Endothelial cell of umbilical vein (primary cell): ENCODE measurements around the gene KIZ. TPM values are rescaled to one million over a fixed set of nuclear protein-coding genes. Genes with fewer than 3 reads are reported as not detected.

Source experiments
- BruUV-seq: library from RNA; stranded (reverse); fragments of 400-500 nt; replicated peaks from 2 replicates; lab custom pipeline; 2021; lab: Mats Ljungman, UMichigan
- CTCF ChIA-PET: fragments of 300-600, 350-600 bp; sonication (Branson Sonifier 250); formaldehyde crosslinking; loops from one replicate; lab custom pipeline; 2021; ENCODE audit warnings: antibody characterized with exemption, inconsistent platforms; lab: Charles Lee
- POLR2A ChIA-PET: fragments of 300-600, 350-600 bp; sonication (Branson Sonifier 250); formaldehyde crosslinking; loops from one replicate; lab custom pipeline; 2021; ENCODE audit warnings: antibody characterized with exemption, inconsistent platforms; lab: Charles Lee
- DNase-seq: peaks from one replicate; pipeline ENCODE4 v3.0.0-alpha.2; 2011; ENCODE audit warnings: low read depth, low spot score
- FAIRE-seq: peaks from 2 replicates; lab custom pipeline; 2011; peaks lifted over from hg19 to GRCh38; lab: Jason Lieb, UNC
- H2AFZ ChIP-seq: 2 replicates; pipeline ENCODE4 v1.6.0; 2012; ENCODE audit warnings: low read depth, low read length, control low read depth, inconsistent platforms
- H3K27ac ChIP-seq: 2 replicates; pipeline ENCODE4 v1.5.1; 2011; ENCODE audit warnings: low read depth, mild to moderate bottlenecking, control low read depth, low read length, moderate library complexity; ENCODE audit not compliant: insufficient read depth
- H3K27me3 ChIP-seq, 2 experiments: 2 replicates each; pipeline versions ENCODE4 v1.6.0 to v1.6.1; 2011; ENCODE audit warnings: low read length in 2 of 2, mixed read lengths in 1 of 2; ENCODE audit not compliant: control insufficient read depth in 2 of 2, insufficient read depth in 2 of 2
- H3K36me3 ChIP-seq, 2 experiments: 2 replicates in 1 of 2; 3 replicates in 1 of 2; pipeline ENCODE4 v1.5.1; 2011; ENCODE audit warnings: low read length in 2 of 2, mild to moderate bottlenecking in 1 of 2, moderate library complexity in 1 of 2; ENCODE audit not compliant: control insufficient read depth in 2 of 2, insufficient read depth in 2 of 2; ENCODE audit errors: extremely low read depth in 1 of 2
- H3K4me1 ChIP-seq: 3 replicates; pipeline ENCODE4 v1.5.1; 2011; ENCODE audit warnings: mild to moderate bottlenecking, low read length; ENCODE audit not compliant: control insufficient read depth, insufficient read depth; ENCODE audit errors: extremely low read depth
- H3K4me2 ChIP-seq: 2 replicates; pipeline ENCODE4 v1.6.1; 2011; ENCODE audit warnings: low read length, control low read depth, mixed read lengths; ENCODE audit not compliant: insufficient read depth
- H3K4me3 ChIP-seq, 3 experiments: fragments of 200-600 bp in 1 of 3; sonication (generic), shearing (Covaris generic) in 1 of 3; replicated peaks in 1 of 3; 2 replicates each; pipeline ENCODE4 v1.5.1; 2011 to 2016; ENCODE audit warnings: control low read depth in 3 of 3, low read length in 3 of 3, mild to moderate bottlenecking in 2 of 3, inconsistent platforms in 1 of 3, low read depth in 1 of 3, moderate library complexity in 1 of 3; ENCODE audit not compliant: insufficient read depth in 1 of 3
- H3K79me2 ChIP-seq: 2 replicates; pipeline ENCODE4 v1.6.0; 2012; ENCODE audit warnings: low read length, inconsistent platforms; ENCODE audit not compliant: control insufficient read depth, insufficient read depth
- H3K9ac ChIP-seq: replicated peaks from 2 replicates; pipeline ENCODE3; 2011; ENCODE audit warnings: low read length, control low read depth; ENCODE audit not compliant: insufficient read depth; ENCODE audit errors: extremely low read depth
- H3K9me1 ChIP-seq: replicated peaks from 3 replicates; pipeline ENCODE4 v1.6.0; 2011; ENCODE audit warnings: mild to moderate bottlenecking, low read length; ENCODE audit not compliant: control insufficient read depth, insufficient read depth; ENCODE audit errors: extremely low read depth
- H3K9me3 ChIP-seq: replicated peaks from 2 replicates; pipeline ENCODE4 v1.5.1; 2012; ENCODE audit warnings: low read length, inconsistent platforms; ENCODE audit not compliant: control insufficient read depth, insufficient read depth
- H4K20me1 ChIP-seq: replicated peaks from 2 replicates; pipeline ENCODE3; 2011; ENCODE audit warnings: mild to moderate bottlenecking, low read length; ENCODE audit not compliant: control insufficient read depth, insufficient read depth; ENCODE audit errors: extremely low read depth
- EZH2 ChIP-seq: IDR thresholded peaks from 2 replicates; pipeline ENCODE4 v1.6.1; 2012; ENCODE audit warnings: borderline replicate concordance, low read depth, mild to moderate bottlenecking, moderate library complexity, low read length, inconsistent platforms; ENCODE audit not compliant: severe bottlenecking
- FOS ChIP-seq: IDR thresholded peaks from 2 replicates; pipeline ENCODE4 v1.6.1; 2011; ENCODE audit warnings: mild to moderate bottlenecking, low read length, moderate library complexity, borderline replicate concordance; ENCODE audit not compliant: insufficient read depth
- GATA2 ChIP-seq: IDR thresholded peaks from 2 replicates; pipeline ENCODE4 v1.7.0; 2011; ENCODE audit warnings: low read depth, mild to moderate bottlenecking, moderate library complexity, mixed read lengths, low read length; ENCODE audit not compliant: insufficient read length, insufficient read depth
- JUN ChIP-seq: IDR thresholded peaks from 2 replicates; pipeline ENCODE4 v1.6.1; 2011; ENCODE audit warnings: borderline replicate concordance, low read depth; ENCODE audit not compliant: insufficient read length, insufficient read depth
- MYC ChIP-seq: IDR thresholded peaks from one replicate; pipeline ENCODE4 v1.6.1; 2011; ENCODE audit warnings: mild to moderate bottlenecking, low read depth, low read length
- POLR2A ChIP-seq: IDR thresholded peaks from 2 replicates; pipeline ENCODE4 v1.6.1; 2012; ENCODE audit warnings: low read depth, mild to moderate bottlenecking, control low read depth, low read length
- POLR2AphosphoS5 ChIP-seq: IDR thresholded peaks from 2 replicates; pipeline ENCODE4 v1.6.1; 2012; ENCODE audit warnings: low read depth, mild to moderate bottlenecking, control low read depth, low read length, moderate library complexity; ENCODE audit not compliant: insufficient read depth
- dilution Hi-C: fragments of 300-500 bp; cut with MboI; formaldehyde crosslinking; loops from one replicate; pipeline ENCODE4 v1.15.0; 2019; ENCODE audit warnings: low sequenced_read_pairs; ENCODE audit not compliant: extremely low pct_ligation_motif_present
- intact Hi-C: fragments of 100-400 bp; cut with micrococcal nuclease; formaldehyde crosslinking; loops from one replicate; pipeline ENCODE4 v1.10.0; 2022
- polyA plus RNA-seq, 4 experiments: library from polyadenylated mRNA; depleted of rRNA in 3 of 4; stranded (reverse) in 3 of 4; unstranded in 1 of 4; fragments of >200 nt; gene quantifications; 2 replicates each; pipeline versions ENCODE4 v1.2.1 to v1.2.3, GENCODE V29; 2011 to 2012; ENCODE audit warnings: missing spikeins in 1 of 4
- total RNA-seq: library from RNA; stranded (reverse); gene quantifications from 2 replicates; pipeline ENCODE4 v1.2.3, GENCODE V29; 2021
- TF ChIP-seq, protein P1 (sequence below), 2 donors: IDR thresholded peaks; 1 replicate in 1 of 2; 2 replicates in 1 of 2; pipeline ENCODE4 v1.5.1; 2011; ENCODE audit warnings: low read length in 2 of 2, mild to moderate bottlenecking in 2 of 2, moderate library complexity in 2 of 2, control low read depth in 1 of 2, inconsistent platforms in 1 of 2, low read depth in 1 of 2; ENCODE audit not compliant: insufficient read depth in 1 of 2; ENCODE audit errors: extremely low read depth in 1 of 2
- TF ChIP-seq, protein P2 (sequence below): IDR thresholded peaks from 2 replicates; pipeline ENCODE4 v1.6.1; 2011; ENCODE audit not compliant: insufficient read depth, insufficient read length

KIZ gene
- total and polyA plus RNA-seq, 2 donors (not counting 3 experiments of a cell fraction or from before 2014, with no cell fraction given) = 3.9 to 7.3 TPM

DNA sequence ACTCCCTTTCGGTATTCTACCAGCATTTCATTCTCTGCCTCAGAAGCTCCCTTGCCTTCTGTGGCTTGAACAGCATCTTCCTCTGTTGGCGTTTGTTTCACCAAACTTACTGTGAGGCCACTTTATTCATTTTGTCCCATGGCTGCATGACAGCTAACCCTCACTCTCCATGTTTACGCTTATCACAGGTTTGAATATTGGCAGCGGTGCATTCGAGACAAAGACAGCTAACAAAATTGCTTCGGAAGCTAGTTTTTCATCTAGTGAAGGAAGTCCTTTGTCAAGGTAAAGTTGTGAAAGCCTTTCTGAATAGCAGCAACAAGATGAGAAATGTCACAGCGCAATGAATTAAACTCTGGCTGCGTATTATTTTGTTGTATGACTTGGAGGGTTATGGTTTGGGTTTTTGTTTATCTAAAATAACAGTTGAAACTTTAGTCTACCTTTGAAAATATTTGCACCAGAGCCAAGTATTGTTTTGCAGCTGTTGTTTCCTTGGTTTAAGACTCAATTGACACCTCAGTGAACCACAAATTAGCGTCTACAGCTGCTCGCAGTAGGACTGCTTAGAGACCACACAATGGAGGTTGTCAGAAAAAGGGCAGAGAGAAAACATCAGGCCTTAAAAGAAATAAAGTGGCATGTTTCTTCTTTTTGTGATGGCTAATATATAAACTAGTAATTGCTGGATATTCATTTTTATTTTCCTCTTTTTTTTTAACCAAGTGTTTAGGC is 106.8 kb downstream of the KIZ start:
- no peaks in the 10 kb centered on the region for H3K9me3 ChIP-seq
- intact Hi-C loops (no loop called here), dilution Hi-C loops (no loop called here)
- no TSS peak for BruUV-seq
- no peaks in the 10 kb centered on the region for H3K27me3 ChIP-seq
- H3K4me1 ChIP-seq = no peaks in the 10 kb centered on the region
- TF ChIP-seq POLR2AphosphoS5 = no peak
- TF ChIP-seq EZH2 = no peak
- TF ChIP-seq, protein P1, sequence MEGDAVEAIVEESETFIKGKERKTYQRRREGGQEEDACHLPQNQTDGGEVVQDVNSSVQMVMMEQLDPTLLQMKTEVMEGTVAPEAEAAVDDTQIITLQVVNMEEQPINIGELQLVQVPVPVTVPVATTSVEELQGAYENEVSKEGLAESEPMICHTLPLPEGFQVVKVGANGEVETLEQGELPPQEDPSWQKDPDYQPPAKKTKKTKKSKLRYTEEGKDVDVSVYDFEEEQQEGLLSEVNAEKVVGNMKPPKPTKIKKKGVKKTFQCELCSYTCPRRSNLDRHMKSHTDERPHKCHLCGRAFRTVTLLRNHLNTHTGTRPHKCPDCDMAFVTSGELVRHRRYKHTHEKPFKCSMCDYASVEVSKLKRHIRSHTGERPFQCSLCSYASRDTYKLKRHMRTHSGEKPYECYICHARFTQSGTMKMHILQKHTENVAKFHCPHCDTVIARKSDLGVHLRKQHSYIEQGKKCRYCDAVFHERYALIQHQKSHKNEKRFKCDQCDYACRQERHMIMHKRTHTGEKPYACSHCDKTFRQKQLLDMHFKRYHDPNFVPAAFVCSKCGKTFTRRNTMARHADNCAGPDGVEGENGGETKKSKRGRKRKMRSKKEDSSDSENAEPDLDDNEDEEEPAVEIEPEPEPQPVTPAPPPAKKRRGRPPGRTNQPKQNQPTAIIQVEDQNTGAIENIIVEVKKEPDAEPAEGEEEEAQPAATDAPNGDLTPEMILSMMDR (IDR thresholded peaks at IDR 0.05; ENCODE audit: extremely low read depth in 1 of 2, insufficient read depth in 1 of 2, low read depth in 1 of 2, low read length in 2 of 2) = no peak
- no peak for TF ChIP-seq GATA2
- no peak for TF ChIP-seq JUN
- no peak for TF ChIP-seq MYC
- no peak for TF ChIP-seq POLR2A
- TF ChIP-seq FOS = no peak
- TF ChIP-seq, protein P2, sequence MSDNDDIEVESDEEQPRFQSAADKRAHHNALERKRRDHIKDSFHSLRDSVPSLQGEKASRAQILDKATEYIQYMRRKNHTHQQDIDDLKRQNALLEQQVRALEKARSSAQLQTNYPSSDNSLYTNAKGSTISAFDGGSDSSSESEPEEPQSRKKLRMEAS = no peak
- H3K9me1 ChIP-seq = no peaks in the 10 kb centered on the region
- H3K9ac ChIP-seq = no peak overlapping the region
- H3K4me2 ChIP-seq = no peak overlapping the region
- FAIRE-seq (no peak), DNase-seq (no peak)
- H3K4me3 ChIP-seq = no peak overlapping the region
- H2AFZ ChIP-seq = no peak overlapping the region
- no peaks in the 10 kb centered on the region for H3K79me2 ChIP-seq
- no peaks in the 10 kb centered on the region for H3K36me3 ChIP-seq
- H4K20me1 ChIP-seq = no peaks in the 10 kb centered on the region
- CTCF ChIA-PET = interaction anchor here (0.7 to 1.9 kb wide), 5 partner anchors 102 to 273 kb away, joined by 3 to 25 read pairs (median 4); no protein-coding TSS in a partner anchor
- H3K27ac ChIP-seq = no peak overlapping the region
- POLR2A ChIA-PET = no interaction called here
